Activated T-helper 2 cell treated with anti-CD3 and anti-CD28 coated beads, Interferon-gamma antibody, Interleukin-2, Interleukin-4, amounts not matched to agents 10 μg/mL and 5 μg/mL and 100 μg/mL, durations not matched to agents 14 hours and 24 hours and 36 hours (primary cell): Measurements from ENCODE around the gene SPEF1. TPM values are rescaled to one million over a fixed set of nuclear protein-coding genes. Genes with fewer than 3 reads are reported as not detected.

Experiments used
- DNase-seq: peaks from one replicate; pipeline ENCODE4 v3.0.0; 2021; ENCODE audit warnings: low spot score
- H3K27ac Mint-ChIP-seq: one replicate; pipeline ENCODE4 v1.8.0; 2021; ENCODE audit warnings: mixed read lengths
- H3K27me3 Mint-ChIP-seq: one replicate; pipeline ENCODE4 v1.8.0; 2021; ENCODE audit warnings: low read depth, mixed read lengths
- H3K36me3 Mint-ChIP-seq: one replicate; pipeline ENCODE4 v1.8.0; 2021; ENCODE audit warnings: low read depth, mixed read lengths
- H3K4me1 Mint-ChIP-seq: one replicate; pipeline ENCODE4 v1.8.0; 2021; ENCODE audit warnings: low read depth, mixed read lengths
- H3K4me3 Mint-ChIP-seq: one replicate; pipeline ENCODE4 v1.8.0; 2021; ENCODE audit warnings: low read depth, mild to moderate bottlenecking, moderate library complexity, mixed read lengths
- H3K9me3 Mint-ChIP-seq: one replicate; pipeline ENCODE4 v1.8.0; 2021; ENCODE audit warnings: mixed read lengths
- intact Hi-C: fragments of 100-400 bp; cut with micrococcal nuclease; formaldehyde crosslinking; loops from one replicate; pipeline ENCODE4 v1.15.1; 2023
- total RNA-seq: library from RNA; stranded (reverse); gene quantifications from 2 replicates; pipeline ENCODE4 v1.2.3, GENCODE V29; 2022

SPEF1 gene
- total RNA-seq, 1 donor from 2014 or later = not detected

- Mint-ChIP-seq H3K4me1 (peaks cover 6% of the 10 kb centered on the region), H3K27ac (no peak overlapping the region), H3K4me3 (no peak overlapping the region), H3K36me3 (peaks cover 11% of the 10 kb centered on the region), H3K9me3 (no peaks in the 10 kb centered on the region), H3K27me3 (no peaks in the 10 kb centered on the region)
- no peak for DNase-seq
- intact Hi-C loops = loop anchor here (1.0 to 2.0 kb wide), 2 partner anchors 13 to 102 kb away; partner anchors contain the start of gene ADISSP
Observed at GRCh38 chr20:3753501-3754275, 27.6 kb downstream of the SPEF1 start.

GRCh38 chr20:3753098-3753497, 28.1 kb downstream of the SPEF1 start:
- Mint-ChIP-seq H3K4me3 (no peak overlapping the region), H3K27me3 (no peaks in the 10 kb centered on the region), H3K9me3 (no peaks in the 10 kb centered on the region), H3K36me3 (peaks cover 10% of the 10 kb centered on the region), H3K27ac (no peak overlapping the region), H3K4me1 (peaks cover 6% of the 10 kb centered on the region)
- intact Hi-C loops = loop anchor here (1.0 to 2.0 kb wide), 2 partner anchors 14 to 102 kb away; partner anchors contain the start of gene ADISSP
- DNase-seq = peak; percentile 51

DNA sequence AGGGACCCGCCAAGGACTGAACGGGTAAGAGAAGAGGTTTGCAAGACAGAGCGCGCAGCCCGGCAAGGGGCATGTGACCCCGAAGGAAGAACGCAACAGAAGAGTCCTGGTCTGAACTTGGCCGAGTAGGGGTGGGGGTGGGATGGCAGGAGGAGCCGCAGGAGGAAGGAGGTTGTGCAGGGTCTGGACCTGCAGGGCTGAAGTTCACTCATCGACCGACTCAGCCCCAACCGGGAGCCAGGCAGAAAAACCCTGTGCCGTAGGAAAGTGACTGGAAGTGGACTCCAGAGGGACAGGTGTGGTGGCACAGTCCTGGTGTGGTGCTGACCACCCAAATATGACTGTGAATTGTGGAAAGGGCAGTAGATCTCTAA, 28.9 kb downstream of the SPEF1 start:
- Mint-ChIP-seq H3K27ac (peak overlapping the region; percentile 33), H3K9me3 (no peaks in the 10 kb centered on the region), H3K36me3 (peaks cover 8% of the 10 kb centered on the region), H3K27me3 (no peaks in the 10 kb centered on the region), H3K4me1 (peaks cover 6% of the 10 kb centered on the region), H3K4me3 (peak overlapping the region; percentile 51)
- DNase-seq = no peak
- intact Hi-C loops = loop anchor here (2.0 kb wide), 1 partner anchor 14 kb away; the partner anchor contains the start of gene ADISSP

- Mint-ChIP-seq H3K4me1 (peaks cover 6% of the 10 kb centered on the region), H3K27me3 (no peaks in the 10 kb centered on the region), H3K4me3 (peak overlapping the region; percentile 51), H3K36me3 (peaks cover 6% of the 10 kb centered on the region), H3K9me3 (no peaks in the 10 kb centered on the region), H3K27ac (peak overlapping the region; percentile 33)
- peak; percentile 33 for DNase-seq
- intact Hi-C loops = loop anchor here (2.0 kb wide), 1 partner anchor 15 kb away; the partner anchor contains the start of gene ADISSP
Observed at GRCh38 chr20:3751675-3752385, 29.4 kb downstream of the SPEF1 start.

GRCh38 chr20:3751305-3751674, 30.0 kb downstream of the SPEF1 start:
- no peak for DNase-seq
- intact Hi-C loops = no loop called here
- Mint-ChIP-seq H3K36me3 (peaks cover 3% of the 10 kb centered on the region), H3K27ac (no peak overlapping the region), H3K4me3 (no peak overlapping the region), H3K9me3 (no peaks in the 10 kb centered on the region), H3K4me1 (peaks cover 6% of the 10 kb centered on the region), H3K27me3 (no peaks in the 10 kb centered on the region)

GRCh38 chr20:3749689-3750531, 31.3 kb downstream of the SPEF1 start:
- H3K9me3 Mint-ChIP-seq = no peaks in the 10 kb centered on the region
- no peak for DNase-seq
- no peak overlapping the region for H3K27ac Mint-ChIP-seq
- intact Hi-C loops = no loop called here
- peaks cover 7% of the 10 kb centered on the region for H3K4me1 Mint-ChIP-seq
- H3K4me3 Mint-ChIP-seq = no peak overlapping the region
- peaks cover under 1% of the 10 kb centered on the region for H3K27me3 Mint-ChIP-seq
- peaks cover 3% of the 10 kb centered on the region for H3K36me3 Mint-ChIP-seq

- intact Hi-C loops = no loop called here
- Mint-ChIP-seq H3K9me3 (no peaks in the 10 kb centered on the region), H3K4me3 (no peak overlapping the region)
Observed at GRCh38 chr20:3749087-3749688, 32.1 kb downstream of the SPEF1 start.

GRCh38 chr20:3748073-3748472, 33.2 kb downstream of the SPEF1 start:
- Mint-ChIP-seq H3K27ac (no peak overlapping the region), H3K4me1 (peaks cover 11% of the 10 kb centered on the region), H3K9me3 (no peaks in the 10 kb centered on the region), H3K27me3 (peaks cover 6% of the 10 kb centered on the region), H3K36me3 (no peaks in the 10 kb centered on the region), H3K4me3 (no peak overlapping the region)
- DNase-seq = no peak
- intact Hi-C loops = no loop called here

More at GRCh38 chr20:3749087-3749688, 32.1 kb downstream of the SPEF1 start:
- no peak for DNase-seq
- Mint-ChIP-seq H3K27me3 (peaks cover 6% of the 10 kb centered on the region), H3K4me1 (peaks cover 13% of the 10 kb centered on the region), H3K36me3 (no peaks in the 10 kb centered on the region), H3K27ac (no peak overlapping the region)

DNA sequence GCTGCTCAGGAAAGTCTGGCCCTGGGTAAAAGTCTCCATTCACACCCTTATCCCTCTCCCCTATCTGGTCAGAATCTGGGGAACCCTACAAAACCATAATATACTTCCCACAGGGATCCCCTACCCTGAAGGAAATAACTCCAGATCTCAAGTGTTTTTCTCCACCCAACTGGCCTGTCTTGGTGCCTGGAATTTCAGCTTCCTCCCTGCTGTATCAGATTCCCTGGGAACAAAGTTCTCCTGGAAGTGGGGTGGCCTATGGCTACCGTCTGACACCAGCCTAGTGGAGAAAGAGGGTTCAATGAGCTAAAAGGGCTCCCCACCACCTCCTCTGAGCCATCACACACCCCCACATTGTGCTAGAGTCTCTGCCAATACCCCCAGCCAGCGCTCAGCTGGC, 33.8 kb downstream of the SPEF1 start:
- Mint-ChIP-seq H3K4me3 (no peak overlapping the region), H3K9me3 (no peaks in the 10 kb centered on the region), H3K27me3 (peaks cover 6% of the 10 kb centered on the region), H3K4me1 (peaks cover 10% of the 10 kb centered on the region), H3K36me3 (no peaks in the 10 kb centered on the region), H3K27ac (no peak overlapping the region)
- DNase-seq = no peak
- intact Hi-C loops = no loop called here

- H3K4me3 Mint-ChIP-seq = no peak overlapping the region
- peaks cover 7% of the 10 kb centered on the region for H3K4me1 Mint-ChIP-seq
- peaks cover 6% of the 10 kb centered on the region for H3K27me3 Mint-ChIP-seq
- no peak overlapping the region for H3K27ac Mint-ChIP-seq
- no peaks in the 10 kb centered on the region for H3K36me3 Mint-ChIP-seq
- intact Hi-C loops = no loop called here
- DNase-seq = no peak
- no peaks in the 10 kb centered on the region for H3K9me3 Mint-ChIP-seq
Observed at GRCh38 chr20:3745686-3746173, 35.5 kb downstream of the SPEF1 start.

DNA sequence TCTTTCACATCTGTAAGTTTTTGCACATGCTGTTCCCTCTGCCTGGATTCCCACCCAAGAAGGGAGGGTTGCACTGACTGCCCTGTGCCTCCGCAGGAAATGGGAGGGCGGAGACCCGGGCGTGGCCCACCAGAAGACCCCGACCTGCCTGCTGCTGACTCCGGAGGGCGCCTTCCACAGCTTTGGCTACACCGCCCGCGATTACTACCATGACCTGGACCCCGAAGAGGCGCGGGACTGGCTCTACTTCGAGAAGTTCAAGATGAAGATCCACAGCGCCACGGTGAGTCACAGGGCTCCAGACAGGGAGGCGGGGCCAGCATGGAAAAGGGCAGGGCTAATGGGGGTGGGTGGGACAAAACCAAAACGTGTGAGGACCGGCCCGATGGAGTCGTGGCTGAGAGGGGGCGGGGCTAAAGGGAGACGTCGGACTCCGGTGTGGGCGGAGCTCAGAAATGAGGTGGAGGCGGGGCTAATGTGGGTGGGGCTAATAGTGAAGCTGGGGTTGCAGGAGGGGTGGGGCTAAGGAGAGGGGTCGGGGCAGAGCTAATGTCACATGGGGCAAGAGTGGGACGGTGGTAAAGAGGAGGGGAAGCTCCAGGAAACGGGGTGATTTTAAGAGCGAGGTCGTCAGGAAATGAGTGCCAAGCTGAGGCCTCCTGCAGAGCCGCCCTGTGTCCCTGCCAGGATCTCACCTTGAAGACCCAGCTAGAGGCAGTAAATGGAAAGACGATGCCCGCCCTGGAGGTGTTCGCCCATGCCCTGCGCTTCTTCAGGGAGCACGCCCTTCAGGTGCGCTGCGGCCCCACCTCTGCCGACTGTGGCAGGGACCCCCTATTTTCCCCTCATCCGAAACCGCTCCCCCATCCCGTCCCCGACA, 36.2 kb downstream of the SPEF1 start:
- Mint-ChIP-seq H3K36me3 (no peaks in the 10 kb centered on the region), H3K27me3 (peaks cover 6% of the 10 kb centered on the region), H3K4me1 (peaks cover 7% of the 10 kb centered on the region), H3K27ac (no peak overlapping the region), H3K9me3 (no peaks in the 10 kb centered on the region), H3K4me3 (peak overlapping the region; percentile 75)
- peak; percentile 70 for DNase-seq
- intact Hi-C loops = no loop called here
